NCI-H187 (cell line): ENCODE results near the gene DSCAML1.

ENCODE experiments used
- DNase-seq, 2 experiments: peaks; one replicate each; lab custom pipeline; 2025; lab: John Stamatoyannopoulos, UW

The DSCAML1 gene

GRCh38 chr11:117759305-117759704, 37.7 kb downstream of the DSCAML1 start:
- DNase-seq = no peak

GRCh38 chr11:117754030-117754429, 43.0 kb downstream of the DSCAML1 start:
- no peak for DNase-seq

GRCh38 chr11:117752721-117753237, 44.2 kb downstream of the DSCAML1 start:
- DNase-seq = no peak

- no peak for DNase-seq
These were observed 44.9 kb downstream of the DSCAML1 start for GRCh38 chr11:117752071-117752470.

GRCh38 chr11:117750916-117751662, 45.9 kb downstream of the DSCAML1 start:
- DNase-seq = no peak

GRCh38 chr11:117750357-117750756, 46.7 kb downstream of the DSCAML1 start:
- DNase-seq = no peak

- no peak for DNase-seq
These were observed 47.5 kb downstream of the DSCAML1 start for GRCh38 chr11:117749541-117749910.

GRCh38 chr11:117748771-117749540, 48.1 kb downstream of the DSCAML1 start:
- DNase-seq = no peak

GRCh38 chr11:117747892-117748291, 49.1 kb downstream of the DSCAML1 start:
- DNase-seq = no peak

GRCh38 chr11:117745346-117745745, 51.7 kb downstream of the DSCAML1 start:
- DNase-seq = no peak

- no peak for DNase-seq
These were observed 52.4 kb downstream of the DSCAML1 start for GRCh38 chr11:117744471-117745150.

GRCh38 chr11:117743121-117743815, 53.7 kb downstream of the DSCAML1 start:
- no peak for DNase-seq

- DNase-seq = no peak
These were observed 58.6 kb downstream of the DSCAML1 start for GRCh38 chr11:117738246-117738957.

GRCh38 chr11:117735350-117735977, 61.6 kb downstream of the DSCAML1 start:
- DNase-seq = no peak

- DNase-seq = peak; percentile 23 to 50
These were observed 62.4 kb downstream of the DSCAML1 start for GRCh38 chr11:117734601-117735024.

GRCh38 chr11:117733316-117733715, 63.7 kb downstream of the DSCAML1 start:
- no peak for DNase-seq

GRCh38 chr11:117731722-117732290, 65.2 kb downstream of the DSCAML1 start:
- no peak for DNase-seq

- no peak for DNase-seq
These were observed 66.7 kb downstream of the DSCAML1 start for GRCh38 chr11:117730208-117730800.

- DNase-seq = no peak
These were observed 71.8 kb downstream of the DSCAML1 start for GRCh38 chr11:117725048-117725734.
